Measurements from ENCODE around the gene CFB.
A peak's percentile ranks its signal among the peaks of the same experiment; 100 is the strongest.

CFB gene

DNA sequence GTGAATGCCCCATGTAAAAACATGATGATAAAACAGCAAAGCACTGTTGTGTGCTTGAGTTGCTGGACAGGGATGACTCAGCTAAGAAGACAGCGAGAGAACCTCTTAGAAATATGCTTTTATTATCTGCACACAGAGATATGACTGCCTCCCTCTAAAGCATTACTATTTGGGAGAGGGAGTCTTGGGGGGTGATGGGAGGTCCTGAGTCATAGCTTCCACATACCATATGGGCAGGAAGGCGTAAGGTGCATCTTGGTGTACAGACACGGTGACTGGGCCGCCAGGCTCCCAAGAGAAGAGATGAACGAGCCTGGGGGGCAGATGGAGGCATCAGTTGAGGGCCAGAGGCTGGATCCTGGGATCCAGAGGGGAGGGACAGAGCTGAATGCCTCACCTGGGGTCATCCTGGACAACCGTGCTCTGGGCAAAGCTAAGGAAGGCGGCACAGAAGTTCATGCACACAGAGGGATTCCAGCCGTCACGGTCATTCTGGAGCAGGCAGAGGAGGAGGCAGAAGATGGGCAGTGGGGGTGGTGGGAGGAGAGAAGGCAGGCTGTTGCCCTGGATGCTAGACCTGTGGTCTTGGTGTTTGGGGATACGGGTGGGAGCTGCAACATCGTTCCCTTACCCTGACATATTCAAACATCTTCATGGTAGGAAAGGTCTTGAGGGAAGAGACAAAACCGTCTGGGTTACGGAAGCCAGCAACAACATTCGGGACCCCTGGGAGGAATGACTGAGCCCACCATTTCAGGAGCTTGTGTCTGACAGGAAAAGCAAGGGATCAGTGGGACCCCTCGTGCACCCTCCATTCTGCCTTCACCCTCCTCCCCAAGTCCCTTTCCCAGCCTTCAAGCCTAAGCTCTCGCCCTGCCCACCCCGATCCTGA is 24.1 kb downstream of the CFB start:
- no peak overlapping the region for H3K27ac ChIP-seq (ENCODE audit: low read depth, low read length)
- no peaks in the 10 kb centered on the region for H3K9me2 ChIP-seq (replicated peaks; ENCODE audit: control insufficient read depth, low read length)
- TF ChIP-seq, protein P1, sequence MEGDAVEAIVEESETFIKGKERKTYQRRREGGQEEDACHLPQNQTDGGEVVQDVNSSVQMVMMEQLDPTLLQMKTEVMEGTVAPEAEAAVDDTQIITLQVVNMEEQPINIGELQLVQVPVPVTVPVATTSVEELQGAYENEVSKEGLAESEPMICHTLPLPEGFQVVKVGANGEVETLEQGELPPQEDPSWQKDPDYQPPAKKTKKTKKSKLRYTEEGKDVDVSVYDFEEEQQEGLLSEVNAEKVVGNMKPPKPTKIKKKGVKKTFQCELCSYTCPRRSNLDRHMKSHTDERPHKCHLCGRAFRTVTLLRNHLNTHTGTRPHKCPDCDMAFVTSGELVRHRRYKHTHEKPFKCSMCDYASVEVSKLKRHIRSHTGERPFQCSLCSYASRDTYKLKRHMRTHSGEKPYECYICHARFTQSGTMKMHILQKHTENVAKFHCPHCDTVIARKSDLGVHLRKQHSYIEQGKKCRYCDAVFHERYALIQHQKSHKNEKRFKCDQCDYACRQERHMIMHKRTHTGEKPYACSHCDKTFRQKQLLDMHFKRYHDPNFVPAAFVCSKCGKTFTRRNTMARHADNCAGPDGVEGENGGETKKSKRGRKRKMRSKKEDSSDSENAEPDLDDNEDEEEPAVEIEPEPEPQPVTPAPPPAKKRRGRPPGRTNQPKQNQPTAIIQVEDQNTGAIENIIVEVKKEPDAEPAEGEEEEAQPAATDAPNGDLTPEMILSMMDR (IDR thresholded peaks at IDR 0.05; ENCODE audit: low read depth, low read length, poor library complexity, severe bottlenecking): no peak
- TF ChIP-seq EZH2phosphoT487 (IDR thresholded peaks at IDR 0.05; ENCODE audit: borderline replicate concordance, low read length): no peak
- H3F3A ChIP-seq (ENCODE audit: control insufficient read depth, insufficient read depth): peaks cover 3% of the 10 kb centered on the region; the same call in 1 of the 2 replicates
- peaks cover 30% of the 10 kb centered on the region for H3K4me1 ChIP-seq (ENCODE audit: control insufficient read depth, low read length)
- H3K4me2 ChIP-seq (ENCODE audit: low read length): peak overlapping the region; percentile 99
- peaks cover 39% of the 10 kb centered on the region for H3K79me2 ChIP-seq (ENCODE audit: control insufficient read depth, low read length)
- peaks cover 66% of the 10 kb centered on the region for H3K36me3 ChIP-seq (ENCODE audit: control insufficient read depth, low read length)
- no peaks in the 10 kb centered on the region for H3K9me3 ChIP-seq (ENCODE audit: control insufficient read depth, insufficient read depth, low read length)
- no peaks in the 10 kb centered on the region for H3K27me3 ChIP-seq (ENCODE audit: control insufficient read depth, low read length)
- H4K20me1 ChIP-seq (ENCODE audit: control insufficient read depth, insufficient read depth, low read depth, low read length): no peaks in the 10 kb centered on the region
- H3K4me3 ChIP-seq (ENCODE audit: low read length): peak overlapping the region; percentile 93

DNA sequence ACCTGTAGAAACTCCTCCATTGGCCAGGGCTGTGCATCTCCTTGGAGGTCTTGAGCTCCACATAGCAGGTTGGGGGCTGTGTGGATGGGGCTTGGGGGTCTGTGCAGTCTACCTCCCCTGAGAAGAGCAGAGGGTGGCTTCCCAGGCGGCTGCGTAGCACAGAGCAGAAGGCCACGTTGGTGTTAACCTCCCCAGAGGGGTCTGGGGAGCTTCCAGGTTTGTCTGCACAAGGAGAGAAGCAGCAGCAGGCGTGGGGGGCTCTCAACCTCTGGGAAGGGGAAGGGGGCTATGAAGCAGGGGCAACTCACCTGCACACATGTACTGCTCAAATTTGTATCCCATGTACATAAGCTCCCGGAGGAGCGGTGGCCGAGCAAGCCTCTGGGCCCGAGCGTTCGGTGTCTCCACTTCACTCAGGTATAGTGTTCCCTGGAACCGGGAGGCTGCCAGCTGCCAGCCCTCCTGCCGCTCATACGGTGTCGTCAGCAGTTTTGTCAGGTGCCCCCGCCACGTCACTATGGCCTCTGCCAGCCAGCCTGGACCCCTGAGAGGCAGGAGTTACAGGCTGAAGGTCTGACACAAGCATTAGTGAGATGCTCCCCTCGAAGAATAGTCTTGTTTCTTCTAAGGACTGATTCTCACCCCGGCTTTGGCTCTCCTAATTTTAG is 24.8 kb downstream of the CFB start:
- Histone ChIP-seq H3K9me2 (replicated peaks; ENCODE audit: control insufficient read depth, low read length) (no peaks in the 10 kb centered on the region), H3F3A (ENCODE audit: control insufficient read depth, insufficient read depth) (peaks cover 3% of the 10 kb centered on the region; the same call in 1 of the 2 replicates), H3K27ac (ENCODE audit: low read depth, low read length) (no peak overlapping the region), H3K4me3 (ENCODE audit: low read length) (peak overlapping the region; percentile 93), H3K9me3 (ENCODE audit: control insufficient read depth, insufficient read depth, low read length) (no peaks in the 10 kb centered on the region), H3K79me2 (ENCODE audit: control insufficient read depth, low read length) (peaks cover 39% of the 10 kb centered on the region), H3K27me3 (ENCODE audit: control insufficient read depth, low read length) (no peaks in the 10 kb centered on the region), H3K36me3 (ENCODE audit: control insufficient read depth, low read length) (peaks cover 59% of the 10 kb centered on the region), H3K4me1 (ENCODE audit: control insufficient read depth, low read length) (peaks cover 30% of the 10 kb centered on the region), H4K20me1 (ENCODE audit: control insufficient read depth, insufficient read depth, low read depth, low read length) (no peaks in the 10 kb centered on the region), H3K4me2 (ENCODE audit: low read length) (peak overlapping the region; percentile 99)
- TF ChIP-seq EZH2phosphoT487 (IDR thresholded peaks at IDR 0.05; ENCODE audit: borderline replicate concordance, low read length): no peak
- TF ChIP-seq, protein P1 (IDR thresholded peaks at IDR 0.05; ENCODE audit: low read depth, low read length, poor library complexity, severe bottlenecking): no peak

GRCh38 chr6:31971279-31971992 is 25.5 kb downstream of the CFB start:
- Histone ChIP-seq H3K9me2 (replicated peaks; ENCODE audit: control insufficient read depth, low read length) (no peaks in the 10 kb centered on the region), H3K27ac (ENCODE audit: low read depth, low read length) (peak overlapping the region; percentile 73), H3K27me3 (ENCODE audit: control insufficient read depth, low read length) (no peaks in the 10 kb centered on the region), H3K9me3 (ENCODE audit: control insufficient read depth, insufficient read depth, low read length) (no peaks in the 10 kb centered on the region), H3K4me2 (ENCODE audit: low read length) (peak overlapping the region; percentile 99), H3K4me1 (ENCODE audit: control insufficient read depth, low read length) (peaks cover 30% of the 10 kb centered on the region), H3F3A (ENCODE audit: control insufficient read depth, insufficient read depth) (peaks cover 3% of the 10 kb centered on the region; the same call in 1 of the 2 replicates), H4K20me1 (ENCODE audit: control insufficient read depth, insufficient read depth, low read depth, low read length) (no peaks in the 10 kb centered on the region), H3K36me3 (ENCODE audit: control insufficient read depth, low read length) (peaks cover 52% of the 10 kb centered on the region), H3K4me3 (ENCODE audit: low read length) (peak overlapping the region; percentile 93), H3K79me2 (ENCODE audit: control insufficient read depth, low read length) (peaks cover 39% of the 10 kb centered on the region)
- no peak for TF ChIP-seq EZH2phosphoT487 (IDR thresholded peaks at IDR 0.05; ENCODE audit: borderline replicate concordance, low read length)
- TF ChIP-seq, protein P1 (IDR thresholded peaks at IDR 0.05; ENCODE audit: low read depth, low read length, poor library complexity, severe bottlenecking): no peak
